A549 treated with DMSO at 1 μM for 4 hours (cell line): ENCODE data around the gene AKAP9. TPM values are rescaled to one million over a fixed set of nuclear protein-coding genes. Genes with fewer than 3 reads are reported as not detected.

ENCODE experiments used
- total RNA-seq: library from RNA; stranded (reverse); fragments of 200-300 nt; extraction: Qiagen RNA extraction; gene quantifications from 5 replicates; pipeline ENCODE4 v1.2.3, GENCODE V29; 2022; ENCODE audit warnings: low read depth

The AKAP9 gene
- 13.3 to 19.9 TPM (median 17.8 TPM) in 5 replicates for total RNA-seq

GRCh38 chr7:91940572-91941341 is at the start of gene AKAP9:
Gene AKAP9, plus strand, starts transcription at chr7:91940862. Its CDS starts 238 bp downstream, at chr7:91941100.

GRCh38 chr7:92134271-92135051 is 193.8 kb downstream of the AKAP9 start, which contains the start of gene CYP51A1:
Gene CYP51A1, minus strand, starts transcription at chr7:92134477. Its CDS starts 113 bp downstream, at chr7:92134364.

Other genes with a start within 250 kb of the AKAP9 start
- 11.8 to 15.1 TPM (median 13.2 TPM) in 5 replicates for gene MTERF1, start 60.2 kb upstream of the AKAP9 start, total RNA-seq
- 44.8 to 55.8 TPM (median 49.9 TPM) in 5 replicates for gene CYP51A1, start 193.6 kb downstream of the AKAP9 start, total RNA-seq
- not detected in 5 replicates for gene LRRD1, start 238.3 kb downstream of the AKAP9 start, total RNA-seq